ENCODE data around the gene KCNIP3. TPM values are rescaled to one million over a fixed set of nuclear protein-coding genes. Genes with fewer than 3 reads are reported as not detected.

The KCNIP3 gene
- total RNA-seq, 1 donor from 2014 or later = 0.64 TPM

- Histone ChIP-seq H4K20me1 (ENCODE audit: low read depth) (no peaks in the 10 kb centered on the region), H3K9ac (no peak overlapping the region), H2AFZ (replicated peaks) (no peak overlapping the region), H3K4me2 (no peak overlapping the region), H3F3A (ENCODE audit: low read depth) (no peaks in the 10 kb centered on the region), H3K27me3 (peaks cover 3% of the 10 kb centered on the region), H3K4me1 (peaks cover 4% of the 10 kb centered on the region), H3K9me3 (ENCODE audit: low read depth) (no peaks in the 10 kb centered on the region), H3K36me3 (no peaks in the 10 kb centered on the region), H3K27ac (no peak overlapping the region), H3K4me3 (no peak overlapping the region), H3K79me2 (ENCODE audit: low read depth) (no peaks in the 10 kb centered on the region)
- peak overlapping the region; percentile 48 for H3K27ac Mint-ChIP-seq
- H3K4me3 Mint-ChIP-seq = no peak overlapping the region
- H3K9me3 Mint-ChIP-seq = no peaks in the 10 kb centered on the region
- no peak for DNase-seq (ENCODE audit: low spot score)
- H3K36me3 Mint-ChIP-seq = no peaks in the 10 kb centered on the region
- TF ChIP-seq EZH2 (IDR thresholded peaks at IDR 0.05) = no peak
- no peak for TF ChIP-seq CTCF (IDR thresholded peaks at IDR 0.05)
- TF ChIP-seq EZH2phosphoT487 (IDR thresholded peaks at IDR 0.05) = no peak
- H3K4me1 Mint-ChIP-seq = peaks cover 14% of the 10 kb centered on the region
- peaks cover 4% of the 10 kb centered on the region for H3K27me3 Mint-ChIP-seq (ENCODE audit: insufficient read depth, low read depth)
These were observed 33.0 kb downstream of the KCNIP3 start for GRCh38 chr2:95329891-95330793.

GRCh38 chr2:95330794-95331338 lies 33.7 kb downstream of the KCNIP3 start:
- H3K27me3 ChIP-seq = peaks cover 6% of the 10 kb centered on the region
- TF ChIP-seq CTCF (IDR thresholded peaks at IDR 0.05) = no peak
- TF ChIP-seq EZH2 (IDR thresholded peaks at IDR 0.05) = no peak
- no peak for TF ChIP-seq EZH2phosphoT487 (IDR thresholded peaks at IDR 0.05)
- H3K36me3 Mint-ChIP-seq = no peaks in the 10 kb centered on the region
- no peaks in the 10 kb centered on the region for H3K9me3 Mint-ChIP-seq
- peaks cover 4% of the 10 kb centered on the region for H3K4me1 ChIP-seq
- H3K4me3 Mint-ChIP-seq = no peak overlapping the region
- H3K4me2 ChIP-seq = no peak overlapping the region
- no peaks in the 10 kb centered on the region for H3K36me3 ChIP-seq
- peak overlapping the region; percentile 48 for H3K27ac Mint-ChIP-seq
- H3K4me1 Mint-ChIP-seq = peaks cover 14% of the 10 kb centered on the region
- no peak overlapping the region for H3K27ac ChIP-seq
- H3K27me3 Mint-ChIP-seq (ENCODE audit: insufficient read depth, low read depth) = peaks cover 4% of the 10 kb centered on the region
- no peaks in the 10 kb centered on the region for H3K79me2 ChIP-seq (ENCODE audit: low read depth)
- H3K4me3 ChIP-seq = no peak overlapping the region
- H2AFZ ChIP-seq (replicated peaks) = no peak overlapping the region
- no peaks in the 10 kb centered on the region for H3K9me3 ChIP-seq (ENCODE audit: low read depth)
- H3F3A ChIP-seq (ENCODE audit: low read depth) = no peaks in the 10 kb centered on the region
- H4K20me1 ChIP-seq (ENCODE audit: low read depth) = no peaks in the 10 kb centered on the region
- H3K9ac ChIP-seq = no peak overlapping the region
- DNase-seq (ENCODE audit: low spot score) = no peak

GRCh38 chr2:95331606-95332005 lies 34.5 kb downstream of the KCNIP3 start:
- Histone ChIP-seq H3F3A (ENCODE audit: low read depth) (no peaks in the 10 kb centered on the region), H3K27ac (no peak overlapping the region), H3K9me3 (ENCODE audit: low read depth) (no peaks in the 10 kb centered on the region), H3K4me2 (no peak overlapping the region), H3K4me1 (peaks cover 4% of the 10 kb centered on the region), H2AFZ (replicated peaks) (no peak overlapping the region), H3K36me3 (no peaks in the 10 kb centered on the region), H3K4me3 (no peak overlapping the region), H4K20me1 (ENCODE audit: low read depth) (no peaks in the 10 kb centered on the region), H3K9ac (no peak overlapping the region), H3K79me2 (ENCODE audit: low read depth) (no peaks in the 10 kb centered on the region), H3K27me3 (peaks cover 14% of the 10 kb centered on the region)
- no peak overlapping the region for H3K4me3 Mint-ChIP-seq
- no peaks in the 10 kb centered on the region for H3K36me3 Mint-ChIP-seq
- H3K9me3 Mint-ChIP-seq = no peaks in the 10 kb centered on the region
- H3K27ac Mint-ChIP-seq = no peak overlapping the region
- H3K27me3 Mint-ChIP-seq (ENCODE audit: insufficient read depth, low read depth) = peaks cover 4% of the 10 kb centered on the region
- H3K4me1 Mint-ChIP-seq = peaks cover 14% of the 10 kb centered on the region
- DNase-seq (ENCODE audit: low spot score) = no peak
- TF ChIP-seq CTCF (IDR thresholded peaks at IDR 0.05) (no peak), EZH2 (IDR thresholded peaks at IDR 0.05) (no peak), EZH2phosphoT487 (IDR thresholded peaks at IDR 0.05) (no peak)

Data from neural progenitor cell (in vitro differentiated cells).